ENCODE measurements around the gene TBX10.

GRCh38 chr11:67631411-67631810 lies 8.2 kb downstream of the TBX10 start:
- TF ChIP-seq POLR2AphosphoS5 (IDR thresholded peaks at IDR 0.05; ENCODE audit: low read depth, low read length), result no peak
- TF ChIP-seq POLR2A (IDR thresholded peaks at IDR 0.05; ENCODE audit: low read depth, low read length), result no peak
- no peak for TF ChIP-seq TAF1 (IDR thresholded peaks at IDR 0.05; ENCODE audit: low read depth, low read length)
- no peak for TF ChIP-seq PAX5 (IDR thresholded peaks at IDR 0.05; ENCODE audit: insufficient read depth, low read length, severe bottlenecking)
- no peak for TF ChIP-seq POU2F2 (IDR thresholded peaks at IDR 0.05; ENCODE audit: low read depth, low read length)
- no peak for TF ChIP-seq SPI1 (IDR thresholded peaks at IDR 0.05; ENCODE audit: low read depth, low read length)

Data from GM12891 (cell line).